HepG2 (cell line): ENCODE data around the gene DNM1. TPM values are rescaled to one million over a fixed set of nuclear protein-coding genes. Genes with fewer than 3 reads are reported as not detected.

Experiments used
- ATAC-seq: fragments of 200-7000 bp; cut with Tn5 transposase; 3 replicates; pipeline ENCODE4 v1.9.1; 2020; ENCODE audit warnings: mild to moderate bottlenecking, moderate library complexity
- BruUV-seq: library from RNA; stranded (reverse); fragments of 400-500 nt; replicated peaks from 2 replicates; lab custom pipeline; 2021; lab: Mats Ljungman, UMichigan
- CTCF ChIA-PET: fragments of 300-600 bp; formaldehyde crosslinking; extraction: SDS; loops from one replicate; lab custom pipeline; 2021; ENCODE audit warnings: low total read pairs, inconsistent platforms, low intra/inter-chr PET ratio; lab: Yijun Ruan, JAX
- POLR2A ChIA-PET: fragments of 350-600 bp; sonication (Branson Sonifier 250); formaldehyde crosslinking; loops from one replicate; lab custom pipeline; 2020; ENCODE audit warnings: antibody characterized with exemption, inconsistent platforms; lab: Yijun Ruan, JAX
- DNase-seq: peaks from one replicate; pipeline ENCODE4 v3.0.0-alpha.2; 2015; ENCODE audit warnings: low spot score
- FAIRE-seq: peaks from 3 replicates; lab custom pipeline; 2011; peaks lifted over from hg19 to GRCh38; lab: Jason Lieb, UNC
- H2AFZ ChIP-seq: one replicate; pipeline ENCODE4 v1.6.1; 2011; ENCODE audit warnings: low read length, inconsistent platforms
- H3K27ac ChIP-seq: fragments of 300-600 bp; 3 replicates; pipeline ENCODE4 v1.8.0; 2011; ENCODE audit warnings: mixed run types, mild to moderate bottlenecking, mixed read lengths, low read length, inconsistent platforms; ENCODE audit not compliant: insufficient read depth; ENCODE audit errors: extremely low read length
- H3K27me3 ChIP-seq, 2 experiments: fragments of 200-600 bp in 1 of 2; 2 replicates in 1 of 2; 3 replicates in 1 of 2; pipeline versions ENCODE4 v1.6.0 to v1.8.0; 2011; ENCODE audit warnings: low read length in 2 of 2, mild to moderate bottlenecking in 2 of 2, moderate library complexity in 2 of 2, inconsistent platforms in 1 of 2; ENCODE audit not compliant: insufficient read depth in 2 of 2, control insufficient read depth in 1 of 2
- H3K36me3 ChIP-seq, 2 experiments: fragments of 200-600 bp in 1 of 2; replicated peaks in 1 of 2; 2 replicates in 1 of 2; 3 replicates in 1 of 2; pipeline versions ENCODE4 v1.5.1 to v1.8.0; 2011; ENCODE audit warnings: low read length in 2 of 2, inconsistent platforms in 1 of 2; ENCODE audit not compliant: insufficient read depth in 2 of 2, control insufficient read depth in 1 of 2
- H3K4me1 ChIP-seq: 2 replicates; pipeline ENCODE4 v1.5.1; 2012; ENCODE audit warnings: low read length, inconsistent platforms; ENCODE audit not compliant: insufficient read depth
- H3K4me2 ChIP-seq: 2 replicates; pipeline ENCODE4 v1.6.0; 2011; ENCODE audit warnings: low read depth, low read length, inconsistent platforms
- H3K4me3 ChIP-seq, 3 experiments: fragments of 200-600 bp in 1 of 3; sonication (generic), shearing (Covaris generic) in 1 of 3; replicated peaks in 1 of 3; 2 replicates each; pipeline ENCODE4 v1.5.1; 2011 to 2016; ENCODE audit warnings: low read length in 3 of 3, inconsistent platforms in 2 of 3, low read depth in 2 of 3, mild to moderate bottlenecking in 2 of 3, control low read depth in 1 of 3, mixed read lengths in 1 of 3; ENCODE audit not compliant: insufficient read depth in 1 of 3
- H3K79me2 ChIP-seq: one replicate; pipeline ENCODE4 v1.6.1; 2011; ENCODE audit warnings: low read length, inconsistent platforms; ENCODE audit not compliant: insufficient read depth
- H3K9ac ChIP-seq: 2 replicates; pipeline ENCODE4 v1.6.0; 2011; ENCODE audit warnings: mild to moderate bottlenecking, low read depth, low read length, inconsistent platforms; ENCODE audit not compliant: insufficient read depth
- H3K9me3 ChIP-seq: 2 replicates; pipeline ENCODE4 v1.5.1; 2012; ENCODE audit warnings: mild to moderate bottlenecking, low read length
- H4K20me1 ChIP-seq: 2 replicates; pipeline ENCODE4 v1.6.0; 2011; ENCODE audit warnings: inconsistent platforms, mild to moderate bottlenecking, low read length, moderate library complexity; ENCODE audit not compliant: insufficient read depth
- CCDC6 ChIP-seq: sonication (generic); formaldehyde crosslinking; IDR thresholded peaks from 2 replicates; pipeline ENCODE4 v1.8.1; 2022; ENCODE audit warnings: mild to moderate bottlenecking, missing genetic modification reagents, moderate library complexity
- E2F1 ChIP-seq: sonication (generic); formaldehyde crosslinking; IDR thresholded peaks from 2 replicates; pipeline ENCODE4 v1.5.0; 2020; ENCODE audit warnings: missing genetic modification reagents
- ERF ChIP-seq: IDR thresholded peaks from 2 replicates; pipeline ENCODE4 v1.6.1; 2018; ENCODE audit warnings: missing biosample characterization, missing genetic modification reagents
- GRHL1 ChIP-seq: sonication (generic); formaldehyde crosslinking; conservative IDR thresholded peaks from 2 replicates; pipeline ENCODE4 v1.8.0; 2022; ENCODE audit warnings: missing genetic modification reagents
- KLF12 ChIP-seq: sonication (generic); formaldehyde crosslinking; IDR thresholded peaks from 2 replicates; pipeline ENCODE4 v1.4.0; 2020; ENCODE audit warnings: missing genetic modification reagents, borderline replicate concordance
- MBNL3 ChIP-seq: fragments of 250-450 bp; sonication (Bioruptor Pico); conservative IDR thresholded peaks from 2 replicates; pipeline ENCODE4 v1.8.0; 2022; ENCODE audit warnings: mild to moderate bottlenecking, inconsistent platforms
- NAIF1 ChIP-seq: sonication (generic); formaldehyde crosslinking; IDR thresholded peaks from 2 replicates; pipeline ENCODE4 v1.5.0; 2020; ENCODE audit warnings: mild to moderate bottlenecking, missing genetic modification reagents, borderline replicate concordance
- NPAS2 ChIP-seq: sonication (generic); formaldehyde crosslinking; IDR thresholded peaks from 2 replicates; pipeline ENCODE4 v1.8.0; 2022; ENCODE audit warnings: mild to moderate bottlenecking, missing genetic modification reagents, borderline replicate concordance
- TRIM24 ChIP-seq: sonication (generic); formaldehyde crosslinking; IDR thresholded peaks from 2 replicates; pipeline ENCODE4 v1.8.0; 2022; ENCODE audit warnings: mild to moderate bottlenecking, missing genetic modification reagents
- ZNF33B ChIP-seq: sonication (generic); formaldehyde crosslinking; IDR thresholded peaks from 2 replicates; pipeline ENCODE4 v1.5.1; 2020; ENCODE audit warnings: mild to moderate bottlenecking, missing genetic modification reagents
- ZNF720 ChIP-seq: sonication (generic); formaldehyde crosslinking; IDR thresholded peaks from 2 replicates; pipeline ENCODE4 v1.4.0; 2020; ENCODE audit warnings: missing genetic modification reagents
- WGBS: methylation state at CpG from one replicate; pipeline ENCODE4 v1.1.6; 2017; ENCODE audit warnings: low lambda C conversion rate; 5-methylcytosine and 5-hydroxymethylcytosine counted together
- in situ Hi-C: cut with HindIII; loops from 2 replicates; pipeline ENCODE4 v1.10.0; 2017; ENCODE audit warnings: low pct_unique_long_range_greater_than_20kb; ENCODE audit not compliant: extremely low pct_ligation_motif_present
- intact Hi-C: fragments of 100-400 bp; cut with micrococcal nuclease; formaldehyde crosslinking; loops from one replicate; pipeline ENCODE4 v1.10.0; 2022; ENCODE audit not compliant: unreplicated experiment
- polyA plus RNA-seq, 8 experiments: library from polyadenylated mRNA; depleted of rRNA in 3 of 8; stranded (reverse) in 7 of 8; unstranded in 1 of 8; fragments of >200 nt; fragmentation: Illumina TruSeq in 4 of 8; extraction: Trizol in 4 of 8; gene quantifications; 2 replicates each; pipeline versions ENCODE4 v1.2.1 to v1.2.3, GENCODE V29; 2011 to 2016; ENCODE audit warnings: low read depth in 4 of 8, missing spikeins in 1 of 8, mixed read lengths in 1 of 8; ENCODE audit not compliant: insufficient read depth in 1 of 8
- total RNA-seq, 5 experiments: library from RNA; depleted of rRNA; stranded (reverse); fragments of >200 nt; fragmentation: Illumina TruSeq; extraction: Trizol; gene quantifications; 2 replicates each; pipeline ENCODE4 v1.2.3, GENCODE V29; 2016; ENCODE audit warnings: low read depth in 1 of 5

The DNM1 gene
- total and polyA plus RNA-seq, 2 of the 13 experiments (the other 11 are each of a cell fraction or from before 2014, with no cell fraction given), result 0.13 to 0.58 TPM

DNA sequence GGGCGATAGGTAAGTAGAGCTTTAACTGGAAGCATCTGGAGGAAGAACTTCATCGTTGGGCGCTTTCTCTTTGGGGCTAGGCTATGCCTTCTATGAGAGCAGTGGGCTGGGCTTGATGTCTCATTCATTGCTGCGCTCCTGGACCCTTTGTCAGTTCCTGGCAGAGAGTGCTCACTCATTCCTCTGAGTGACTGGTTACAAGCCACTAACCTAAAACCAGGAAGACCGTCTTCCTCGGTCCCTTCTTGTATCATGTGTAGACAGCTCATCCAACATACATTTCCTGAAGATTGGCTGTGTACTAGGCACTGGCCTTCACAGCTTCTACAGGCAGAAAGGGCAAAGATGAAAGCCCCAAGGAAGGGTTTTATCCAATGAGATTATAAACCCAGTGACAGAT, 79.3 kb downstream of the DNM1 start (continued):
- TF ChIP-seq E2F1 (no peak), TRIM24 (CRISPR knock-in tag) (no peak), ZNF33B (CRISPR knock-in tag) (no peak), CCDC6 (CRISPR knock-in tag) (no peak), KLF12 (CRISPR knock-in tag) (no peak), ZNF720 (CRISPR knock-in tag) (no peak), MBNL3 (CRISPR knock-in tag) (no peak), ERF (CRISPR knock-in tag) (no peak)

DNA sequence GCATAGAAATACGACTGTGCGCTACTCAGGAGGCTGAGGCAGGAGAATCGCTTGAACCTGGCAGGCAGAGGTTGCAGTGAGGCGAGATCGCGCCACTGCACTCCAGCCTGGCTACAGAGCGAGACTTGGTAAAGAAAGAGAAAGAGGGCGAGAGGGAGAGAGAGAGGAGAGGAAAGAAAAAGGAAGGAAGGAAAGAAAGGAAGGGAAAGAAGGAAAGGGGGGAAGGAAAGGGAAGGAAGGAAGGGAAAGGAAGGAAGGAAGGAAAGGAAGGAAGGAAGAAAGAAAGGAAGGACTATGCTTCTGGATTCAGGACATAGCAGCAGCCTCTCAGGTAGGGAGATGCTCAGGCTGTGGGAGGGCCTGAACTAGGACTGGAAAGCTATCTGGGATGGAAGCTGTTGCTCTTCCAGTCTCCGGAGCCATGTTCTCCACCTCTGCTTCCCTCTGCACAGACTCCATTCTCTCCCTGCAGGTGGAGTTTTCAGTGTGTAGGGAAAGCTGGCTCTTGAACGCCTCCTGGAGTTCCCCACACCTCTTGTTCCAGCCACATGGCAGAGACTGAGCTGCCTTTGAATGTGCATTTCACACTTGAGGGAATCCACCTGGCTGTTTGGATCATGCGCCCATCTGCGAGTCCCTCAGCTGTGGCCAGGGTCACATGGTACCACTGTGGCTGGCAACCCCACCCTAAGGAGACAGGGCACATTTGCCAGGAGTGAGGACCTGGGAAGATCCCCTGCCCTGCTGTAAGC, 82.0 kb downstream of the DNM1 start:
- WGBS, result 97% methylated on average over 12 of the region's 12 CpGs
- Histone ChIP-seq H3K27me3 (no peaks in the 10 kb centered on the region), H2AFZ (no peak overlapping the region), H3K4me1 (no peaks in the 10 kb centered on the region), H3K36me3 (peaks cover 5 to 17% of the 10 kb centered on the region in 2 experiments; a peak in 3 of 5 replicates), H3K9me3 (no peaks in the 10 kb centered on the region), H3K9ac (no peak overlapping the region), H3K27ac (no peak overlapping the region)
- DNase-seq (no peak), ATAC-seq (no peak)
- POLR2A ChIA-PET, result no interaction called here
- intact Hi-C loops, result no loop called here
- TF ChIP-seq NPAS2 (CRISPR knock-in tag) (no peak), GRHL1 (CRISPR knock-in tag) (no peak), NAIF1 (CRISPR knock-in tag) (no peak)
- TF ChIP-seq, all 625 proteins: peak for 0
- CTCF ChIA-PET, result no interaction called here
- FAIRE-seq, result no peak
- no TSS peak for BruUV-seq
- Histone ChIP-seq H3K4me3 (no peak overlapping the region), H3K4me2 (no peak overlapping the region), H3K79me2 (no peaks in the 10 kb centered on the region), H4K20me1 (no peaks in the 10 kb centered on the region)
- in situ Hi-C loops, result no loop called here
